CD14-positive monocyte (primary cell): Measurements from ENCODE around the gene RABEP2. TPM values are rescaled to one million over a fixed set of nuclear protein-coding genes. Genes with fewer than 3 reads are reported as not detected.

Experiments used
- DNase-seq, 3 donors: peaks; one replicate each; pipeline ENCODE4 v3.0.0-alpha.2; 2011 to 2022
- H2AFZ ChIP-seq: 2 replicates; pipeline ENCODE4 v1.6.0; 2012; ENCODE audit warnings: mild to moderate bottlenecking, low read depth, low read length, inconsistent platforms; ENCODE audit not compliant: insufficient read depth, poor library complexity, severe bottlenecking
- H3K27ac ChIP-seq, 2 donors: 1 replicate in 1 of 2; 2 replicates in 1 of 2; pipeline ENCODE4 v1.5.1; 2012 to 2013; ENCODE audit warnings: low read length in 2 of 2, control low read depth in 1 of 2, inconsistent platforms in 1 of 2, low read depth in 1 of 2, mild to moderate bottlenecking in 1 of 2
- H3K27me3 ChIP-seq, 2 donors: one replicate each; pipeline versions ENCODE4 v1.6.0 to v1.6.1; 2011 to 2013; ENCODE audit warnings: low read length in 2 of 2; ENCODE audit not compliant: control insufficient read depth in 2 of 2, insufficient read depth in 2 of 2
- H3K36me3 ChIP-seq, 2 donors: replicated peaks in 1 of 2; 1 replicate in 1 of 2; 2 replicates in 1 of 2; pipeline versions ENCODE4 v1.5.1 to v1.6.1; 2012 to 2013; ENCODE audit warnings: low read length in 2 of 2, control low read depth in 1 of 2, inconsistent platforms in 1 of 2, mild to moderate bottlenecking in 1 of 2; ENCODE audit not compliant: insufficient read depth in 2 of 2, control insufficient read depth in 1 of 2
- H3K4me1 ChIP-seq, 2 donors: 1 replicate in 1 of 2; 2 replicates in 1 of 2; pipeline versions ENCODE4 v1.5.1 to v1.6.1; 2012 to 2013; ENCODE audit warnings: low read length in 2 of 2, control low read depth in 1 of 2, inconsistent platforms in 1 of 2, mild to moderate bottlenecking in 1 of 2, moderate library complexity in 1 of 2; ENCODE audit not compliant: insufficient read depth in 2 of 2, control insufficient read depth in 1 of 2
- H3K4me2 ChIP-seq: replicated peaks from 2 replicates; pipeline ENCODE3; 2012; ENCODE audit warnings: low read length, moderate library complexity, mild to moderate bottlenecking; ENCODE audit not compliant: poor library complexity, severe bottlenecking; ENCODE audit errors: extremely low read depth
- H3K4me3 ChIP-seq, 3 experiments: fragments of 200-600 bp in 1 of 3; sonication (generic) in 1 of 3; replicated peaks in 1 of 3; 1 replicate in 2 of 3; 2 replicates in 1 of 3; pipeline ENCODE4 v1.5.1; 2011 to 2013; ENCODE audit warnings: low read length in 3 of 3, mild to moderate bottlenecking in 3 of 3, control low read depth in 2 of 3, low read depth in 2 of 3, inconsistent platforms in 1 of 3, moderate library complexity in 1 of 3
- H3K79me2 ChIP-seq: 2 replicates; pipeline ENCODE4 v1.6.0; 2012; ENCODE audit warnings: mild to moderate bottlenecking, control low read depth, inconsistent platforms, low read length, moderate library complexity; ENCODE audit not compliant: insufficient read depth
- H3K9ac ChIP-seq: 2 replicates; pipeline ENCODE4 v1.6.0; 2017; ENCODE audit warnings: low read length, mild to moderate bottlenecking; ENCODE audit not compliant: insufficient read depth, poor library complexity, severe bottlenecking
- H3K9me3 ChIP-seq, 2 donors: replicated peaks in 1 of 2; 1 replicate in 1 of 2; 2 replicates in 1 of 2; pipeline versions ENCODE4 v1.5.1 to v1.6.1; 2012 to 2013; ENCODE audit warnings: low read length in 2 of 2, control low read depth in 1 of 2; ENCODE audit not compliant: control insufficient read depth in 1 of 2, insufficient read depth in 1 of 2
- H4K20me1 ChIP-seq: 2 replicates; pipeline ENCODE4 v1.6.0; 2012; ENCODE audit warnings: mild to moderate bottlenecking, low read length, control low read depth, moderate library complexity; ENCODE audit not compliant: insufficient read depth
- H3K27ac Mint-ChIP-seq, 7 donors: one replicate each; pipeline ENCODE4 v1.8.0; 2020; ENCODE audit warnings: mild to moderate bottlenecking in 7 of 7, mixed read lengths in 7 of 7, moderate library complexity in 6 of 7, inconsistent platforms in 2 of 7
- H3K27me3 Mint-ChIP-seq, 3 donors: one replicate each; pipeline ENCODE4 v1.8.0; 2021 to 2022; ENCODE audit warnings: low read depth in 3 of 3, mild to moderate bottlenecking in 3 of 3, mixed read lengths in 3 of 3, moderate library complexity in 3 of 3, inconsistent platforms in 1 of 3
- H3K36me3 Mint-ChIP-seq, 2 donors: one replicate each; pipeline ENCODE4 v1.8.0; 2020; ENCODE audit warnings: mixed read lengths in 2 of 2, inconsistent platforms in 1 of 2, mild to moderate bottlenecking in 1 of 2
- H3K4me1 Mint-ChIP-seq: one replicate; pipeline ENCODE4 v1.8.0; 2020; ENCODE audit warnings: mild to moderate bottlenecking, mixed read lengths
- H3K4me3 Mint-ChIP-seq, 2 donors: one replicate each; pipeline ENCODE4 v1.8.0; 2020; ENCODE audit warnings: mild to moderate bottlenecking in 2 of 2, mixed read lengths in 2 of 2, moderate library complexity in 1 of 2
- H3K9me3 Mint-ChIP-seq, 7 donors: one replicate each; pipeline ENCODE4 v1.8.0; 2020 to 2022; ENCODE audit warnings: mixed read lengths in 7 of 7, mild to moderate bottlenecking in 6 of 7, moderate library complexity in 6 of 7, inconsistent platforms in 2 of 7
- CTCF ChIP-seq: fragments of 200-600 bp; IDR thresholded peaks from one replicate; pipeline ENCODE4 v1.8.0; 2022; ENCODE audit warnings: antibody characterized with exemption, mild to moderate bottlenecking
- WGBS: methylation state at CpG from one replicate; pipeline ENCODE4 v1.1.5; 2013; ENCODE audit warnings: missing lambda C conversion rate; ENCODE audit not compliant: insufficient coverage; 5-methylcytosine and 5-hydroxymethylcytosine counted together
- intact Hi-C, 2 donors: fragments of 100-400 bp; cut with micrococcal nuclease; formaldehyde crosslinking; loops; one replicate each; pipeline versions ENCODE4 v1.15.0 to v1.15.1; 2023
- polyA plus RNA-seq, 3 donors: library from polyadenylated mRNA; depleted of rRNA in 1 of 3; unstranded in 2 of 3; stranded (reverse) in 1 of 3; fragments of 300-500 nt in 2 of 3; fragments of >200 nt in 1 of 3; fragmentation: Illumina TruSeq in 2 of 3; gene quantifications; 1 replicate in 2 of 3; 2 replicates in 1 of 3; pipeline ENCODE4 v1.2.3, GENCODE V29; 2012 to 2021

The RABEP2 gene
- polyA plus RNA-seq, 3 donors: 1.9 to 21.6 (median 2.5) TPM

GRCh38 chr16:28876973-28877654, 47.9 kb downstream of the RABEP2 start:
- Mint-ChIP-seq H3K4me3 (no peak overlapping the region), H3K27ac (peak overlapping the region in 1 of 7 donors; percentile 42), H3K9me3 (peaks cover 0 to 3% (median 0%) of the 10 kb centered on the region in 7 donors), H3K36me3 (peaks cover 15 to 26% of the 10 kb centered on the region in 2 donors), H3K27me3 (peaks cover 16 to 24% (median 19%) of the 10 kb centered on the region in 3 donors), H3K4me1 (peaks cover 22% of the 10 kb centered on the region)
- Histone ChIP-seq H3K4me1 (peaks cover 14 to 19% of the 10 kb centered on the region in 2 donors), H3K79me2 (no peaks in the 10 kb centered on the region), H3K27me3 (peaks cover 0 to 11% of the 10 kb centered on the region in 2 donors), H3K9ac (no peak overlapping the region), H3K27ac (no peak overlapping the region), H3K9me3 (no peaks in the 10 kb centered on the region), H3K36me3 (peaks cover 14 to 25% of the 10 kb centered on the region in 2 donors), H4K20me1 (peaks cover 11% of the 10 kb centered on the region), H3K4me3 (no peak overlapping the region), H3K4me2 (no peak overlapping the region), H2AFZ (no peak overlapping the region)
- DNase-seq: no peak
- intact Hi-C loops: no loop called here
- TF ChIP-seq CTCF: no peak
- 39% methylated on average over 10 of the region's 12 CpGs for WGBS

- peaks cover 22% of the 10 kb centered on the region for H3K4me1 Mint-ChIP-seq
- no peak overlapping the region for H3K27ac Mint-ChIP-seq
Observed at GRCh38 chr16:28876019-28876659, 48.9 kb downstream of the RABEP2 start.

More at GRCh38 chr16:28876019-28876659, 48.9 kb downstream of the RABEP2 start:
- Histone ChIP-seq H3K4me3 (no peak overlapping the region), H4K20me1 (peaks cover 11% of the 10 kb centered on the region), H3K9me3 (no peaks in the 10 kb centered on the region), H3K36me3 (peaks cover 23 to 35% of the 10 kb centered on the region in 2 donors), H3K79me2 (no peaks in the 10 kb centered on the region), H3K4me1 (peaks cover 14 to 19% of the 10 kb centered on the region in 2 donors), H3K27me3 (peaks cover 0 to 9% of the 10 kb centered on the region in 2 donors), H2AFZ (no peak overlapping the region), H3K27ac (no peak overlapping the region), H3K9ac (no peak overlapping the region), H3K4me2 (no peak overlapping the region)
- no peak for DNase-seq
- Mint-ChIP-seq H3K27me3 (peaks cover 12 to 22% (median 15%) of the 10 kb centered on the region in 3 donors), H3K9me3 (peaks cover 0 to 3% (median 0%) of the 10 kb centered on the region in 7 donors), H3K36me3 (peaks cover 22 to 36% of the 10 kb centered on the region in 2 donors), H3K4me3 (no peak overlapping the region)
- no peak for TF ChIP-seq CTCF
- intact Hi-C loops: no loop called here
- WGBS: 92% methylated on average over 5 of the region's 17 CpGs
